ENCODE results near the gene CADM2. TPM values are rescaled to one million over a fixed set of nuclear protein-coding genes. Genes with fewer than 3 reads are reported as not detected.

Gene CADM2
- total RNA-seq, 1 donor from 2014 or later: 3.3 TPM

- Mint-ChIP-seq H3K4me3 (no peak overlapping the region), H3K4me1 (peaks cover 23% of the 10 kb centered on the region), H3K27ac (no peak overlapping the region), H3K9me3 (no peaks in the 10 kb centered on the region), H3K36me3 (no peaks in the 10 kb centered on the region), H3K27me3 (ENCODE audit: low read depth) (peaks cover 67% of the 10 kb centered on the region)
- TF ChIP-seq CTCF (IDR thresholded peaks at IDR 0.05; ENCODE audit: unreplicated experiment): no peak
- DNase-seq (ENCODE audit: low spot score in 2 of 2, unreplicated experiment in 2 of 2): no peak
These were observed 4.3 kb downstream of the CADM2 start for GRCh38 chr3:84963137-84963536.

GRCh38 chr3:84965141-84965540 is 6.4 kb downstream of the CADM2 start:
- no peaks in the 10 kb centered on the region for H3K9me3 Mint-ChIP-seq
- DNase-seq (ENCODE audit: low spot score in 2 of 2, unreplicated experiment in 2 of 2): no peak
- no peak overlapping the region for H3K4me3 Mint-ChIP-seq
- H3K36me3 Mint-ChIP-seq: no peaks in the 10 kb centered on the region
- H3K4me1 Mint-ChIP-seq: peaks cover 10% of the 10 kb centered on the region
- H3K27ac Mint-ChIP-seq: no peak overlapping the region
- peaks cover 56% of the 10 kb centered on the region for H3K27me3 Mint-ChIP-seq (ENCODE audit: low read depth)
- no peak for TF ChIP-seq CTCF (IDR thresholded peaks at IDR 0.05; ENCODE audit: unreplicated experiment)

- no peak for DNase-seq (ENCODE audit: low spot score in 2 of 2, unreplicated experiment in 2 of 2)
These were observed 9.2 kb downstream of the CADM2 start for GRCh38 chr3:84967767-84968581.

GRCh38 chr3:84968701-84969235 is 10.0 kb downstream of the CADM2 start:
- Mint-ChIP-seq H3K36me3 (no peaks in the 10 kb centered on the region), H3K4me3 (no peak overlapping the region), H3K27ac (no peak overlapping the region), H3K9me3 (no peaks in the 10 kb centered on the region), H3K4me1 (no peaks in the 10 kb centered on the region), H3K27me3 (ENCODE audit: low read depth) (peaks cover 20% of the 10 kb centered on the region)
- no peak for DNase-seq (ENCODE audit: low spot score in 2 of 2, unreplicated experiment in 2 of 2)
- no peak for TF ChIP-seq CTCF (IDR thresholded peaks at IDR 0.05; ENCODE audit: unreplicated experiment)

More at GRCh38 chr3:84967767-84968581, 9.2 kb downstream of the CADM2 start:
- Mint-ChIP-seq H3K9me3 (no peaks in the 10 kb centered on the region), H3K4me1 (no peaks in the 10 kb centered on the region), H3K27me3 (ENCODE audit: low read depth) (peaks cover 28% of the 10 kb centered on the region), H3K4me3 (no peak overlapping the region), H3K36me3 (no peaks in the 10 kb centered on the region), H3K27ac (no peak overlapping the region)
- no peak for TF ChIP-seq CTCF (IDR thresholded peaks at IDR 0.05; ENCODE audit: unreplicated experiment)

GRCh38 chr3:84974347-84974746 is 15.6 kb downstream of the CADM2 start:
- H3K4me3 Mint-ChIP-seq: no peak overlapping the region
- no peaks in the 10 kb centered on the region for H3K4me1 Mint-ChIP-seq
- no peaks in the 10 kb centered on the region for H3K9me3 Mint-ChIP-seq
- no peak for TF ChIP-seq CTCF (IDR thresholded peaks at IDR 0.05; ENCODE audit: unreplicated experiment)
- H3K36me3 Mint-ChIP-seq: no peaks in the 10 kb centered on the region
- DNase-seq (ENCODE audit: low spot score in 2 of 2, unreplicated experiment in 2 of 2): no peak
- no peak overlapping the region for H3K27ac Mint-ChIP-seq
- no peaks in the 10 kb centered on the region for H3K27me3 Mint-ChIP-seq (ENCODE audit: low read depth)
